ENCODE measurements around the gene MEIOSIN. TPM values are rescaled to one million over a fixed set of nuclear protein-coding genes. Genes with fewer than 3 reads are reported as not detected.
"Not testable (repeated sequence)": the region's sequence is repeated elsewhere in the genome, so short reads cannot be mapped to it uniquely, and the experiment has no call there.

The MEIOSIN gene
- total RNA-seq, 2 donors from 2014 or later, result not detected

DNA sequence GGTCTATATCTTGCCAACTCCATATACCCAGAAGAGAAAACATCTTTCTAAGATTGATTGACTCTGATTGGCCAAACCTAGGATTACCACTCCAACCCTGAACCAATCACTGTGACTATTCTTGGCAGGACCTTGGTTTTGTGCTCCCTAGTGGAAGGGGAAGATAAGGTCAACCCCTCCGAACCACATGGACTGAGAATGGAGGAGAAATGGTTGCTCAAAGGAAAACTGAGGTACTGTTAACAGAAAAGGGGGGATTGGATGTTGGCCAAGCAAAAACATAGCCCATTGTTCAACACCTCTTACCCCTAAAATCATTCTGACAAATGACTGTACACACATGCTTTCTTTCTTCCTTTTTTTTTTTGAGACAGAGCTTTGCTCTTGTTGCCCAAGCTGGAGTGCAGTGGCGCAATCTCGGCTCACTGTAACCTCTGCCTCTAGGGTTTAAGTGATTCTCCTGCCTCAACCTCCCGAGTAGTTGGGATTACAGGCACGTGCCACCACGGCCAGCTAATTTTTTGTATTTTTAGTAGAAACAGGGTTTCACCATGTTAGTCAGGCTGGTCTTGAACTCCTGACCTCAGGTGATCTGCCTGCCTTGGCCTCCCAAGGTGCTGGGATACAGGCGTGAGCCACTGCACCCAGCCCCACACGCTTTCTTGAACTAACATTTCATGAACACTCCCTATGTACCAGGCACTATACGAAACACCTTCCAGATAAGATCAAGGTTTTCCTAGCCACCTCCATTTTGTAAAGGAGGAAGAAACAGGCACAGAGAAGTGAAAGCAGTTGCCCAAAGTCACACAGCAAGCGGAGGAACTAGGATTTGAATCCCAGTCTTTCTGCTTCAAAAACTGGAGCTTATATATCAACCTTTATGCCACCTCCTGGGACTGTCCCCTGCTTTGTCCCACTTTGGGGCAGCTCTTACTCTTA lies 6.5 kb downstream of the MEIOSIN start:
- no peaks in the 10 kb centered on the region for H3K4me1 Mint-ChIP-seq
- H3K27me3 Mint-ChIP-seq, result peaks cover 23% of the 10 kb centered on the region
- peaks cover 3% of the 10 kb centered on the region for H3K36me3 Mint-ChIP-seq (ENCODE audit: low read depth)
- no peak overlapping the region for H3K4me3 Mint-ChIP-seq
- no peak overlapping the region for H3K27ac Mint-ChIP-seq
- H3K9me3 ChIP-seq (ENCODE audit: control insufficient read depth, low read length, poor library complexity, severe bottlenecking), result no peaks in the 10 kb centered on the region
- DNase-seq (no peak), ATAC-seq (no peak)

DNA sequence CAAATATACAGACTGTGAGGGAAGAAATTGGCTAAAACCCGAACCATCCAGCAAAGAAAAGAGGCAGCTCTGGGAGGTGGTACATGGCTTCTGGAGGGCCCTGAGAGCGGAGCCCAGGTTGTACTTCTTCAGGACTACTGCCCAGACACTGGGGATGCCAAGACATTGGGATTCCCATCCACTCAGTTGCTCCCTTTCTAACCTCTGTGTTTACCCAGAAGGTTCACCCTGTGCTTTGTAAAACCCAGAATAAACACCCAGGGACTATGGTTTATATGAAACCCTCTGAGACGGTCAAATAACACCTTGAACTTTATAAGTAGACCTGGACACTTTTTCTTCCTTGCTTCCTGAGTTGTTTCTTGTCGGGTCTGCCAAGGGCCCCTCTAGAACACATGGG lies 9.7 kb downstream of the MEIOSIN start:
- no peak for DNase-seq
- Mint-ChIP-seq H3K27ac (no peak overlapping the region), H3K4me1 (peaks cover 2% of the 10 kb centered on the region), H3K4me3 (no peak overlapping the region), H3K27me3 (peaks cover 37% of the 10 kb centered on the region), H3K36me3 (ENCODE audit: low read depth) (peaks cover 2% of the 10 kb centered on the region)
- ATAC-seq, result no peak
- no peaks in the 10 kb centered on the region for H3K9me3 ChIP-seq (ENCODE audit: control insufficient read depth, low read length, poor library complexity, severe bottlenecking)

DNA sequence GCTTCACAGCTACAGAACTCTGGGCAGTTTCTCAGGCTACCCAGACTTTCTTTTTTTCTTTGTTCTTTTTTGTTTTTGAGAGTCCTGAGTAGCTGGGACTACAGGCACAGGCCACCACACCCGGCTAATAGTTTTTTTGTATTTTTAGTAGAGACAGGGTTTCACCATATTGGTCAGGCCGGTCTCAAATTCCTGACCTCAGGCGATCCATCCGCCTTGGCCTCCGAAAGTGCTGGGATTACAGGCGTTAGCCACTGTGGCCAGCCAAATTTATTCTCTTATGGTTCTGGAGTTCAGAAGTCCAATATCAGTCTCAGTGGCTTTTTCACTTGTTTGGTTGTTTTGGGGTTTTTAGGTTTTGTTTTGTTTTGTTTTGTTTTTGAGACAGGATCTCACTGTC lies 12.4 kb downstream of the MEIOSIN start:
- no peak for ATAC-seq
- peaks cover 2% of the 10 kb centered on the region for H3K4me1 Mint-ChIP-seq
- H3K9me3 ChIP-seq (ENCODE audit: control insufficient read depth, low read length, poor library complexity, severe bottlenecking), result no peaks in the 10 kb centered on the region
- H3K36me3 Mint-ChIP-seq (ENCODE audit: low read depth), result no peaks in the 10 kb centered on the region
- no peak overlapping the region for H3K27ac Mint-ChIP-seq
- DNase-seq, result no peak
- peaks cover 28% of the 10 kb centered on the region for H3K27me3 Mint-ChIP-seq
- H3K4me3 Mint-ChIP-seq, result no peak overlapping the region

DNA sequence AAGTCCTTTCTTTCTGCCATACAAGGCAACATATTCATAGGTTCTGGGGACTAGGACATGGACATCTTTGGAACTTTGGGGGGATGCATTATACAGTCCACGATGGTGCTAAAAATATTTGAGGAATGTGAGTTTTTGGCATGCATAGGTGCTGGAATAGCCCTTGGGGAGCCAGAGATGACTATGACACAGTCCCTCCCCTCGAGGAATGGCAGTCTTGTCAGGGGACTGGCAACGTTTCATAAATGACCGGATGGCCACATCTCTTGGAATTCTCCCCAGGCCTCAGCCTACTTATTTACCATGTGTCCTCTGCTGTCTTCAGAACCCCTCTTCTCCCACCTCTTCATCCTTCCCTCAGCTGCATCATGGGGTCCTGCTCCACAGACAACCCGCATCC lies 13.6 kb downstream of the MEIOSIN start:
- H3K27me3 Mint-ChIP-seq, result peaks cover 28% of the 10 kb centered on the region
- no peak overlapping the region for H3K27ac Mint-ChIP-seq
- peaks cover 2% of the 10 kb centered on the region for H3K4me1 Mint-ChIP-seq
- no peaks in the 10 kb centered on the region for H3K9me3 ChIP-seq (ENCODE audit: control insufficient read depth, low read length, poor library complexity, severe bottlenecking)
- H3K36me3 Mint-ChIP-seq (ENCODE audit: low read depth), result no peaks in the 10 kb centered on the region
- ATAC-seq, result no peak
- DNase-seq, result no peak
- H3K4me3 Mint-ChIP-seq, result no peak overlapping the region

DNA sequence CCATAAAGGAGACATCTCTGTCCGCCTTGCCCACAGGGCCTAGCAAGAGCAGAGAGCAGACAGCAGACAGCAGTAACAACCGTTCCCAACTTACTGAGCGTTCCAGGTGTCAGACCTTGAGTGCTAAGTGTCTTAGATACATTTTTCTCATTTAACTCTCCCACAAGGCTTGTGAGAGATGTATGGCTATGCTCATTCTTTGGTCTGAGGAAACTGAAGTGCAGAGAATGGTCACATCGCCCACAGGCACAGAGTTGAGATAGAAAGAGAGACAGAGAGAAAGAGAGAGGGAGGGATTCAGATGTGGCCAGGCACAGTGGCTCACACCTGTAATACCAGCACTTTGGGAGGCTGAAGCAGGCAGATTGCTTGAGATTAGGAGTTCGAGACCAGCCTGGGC lies 14.3 kb downstream of the MEIOSIN start:
- Mint-ChIP-seq H3K4me1 (peaks cover 2% of the 10 kb centered on the region), H3K27me3 (peaks cover 24% of the 10 kb centered on the region), H3K36me3 (ENCODE audit: low read depth) (no peaks in the 10 kb centered on the region), H3K4me3 (no peak overlapping the region), H3K27ac (no peak overlapping the region)
- ATAC-seq (no peak), DNase-seq (no peak)
- no peaks in the 10 kb centered on the region for H3K9me3 ChIP-seq (ENCODE audit: control insufficient read depth, low read length, poor library complexity, severe bottlenecking)

DNA sequence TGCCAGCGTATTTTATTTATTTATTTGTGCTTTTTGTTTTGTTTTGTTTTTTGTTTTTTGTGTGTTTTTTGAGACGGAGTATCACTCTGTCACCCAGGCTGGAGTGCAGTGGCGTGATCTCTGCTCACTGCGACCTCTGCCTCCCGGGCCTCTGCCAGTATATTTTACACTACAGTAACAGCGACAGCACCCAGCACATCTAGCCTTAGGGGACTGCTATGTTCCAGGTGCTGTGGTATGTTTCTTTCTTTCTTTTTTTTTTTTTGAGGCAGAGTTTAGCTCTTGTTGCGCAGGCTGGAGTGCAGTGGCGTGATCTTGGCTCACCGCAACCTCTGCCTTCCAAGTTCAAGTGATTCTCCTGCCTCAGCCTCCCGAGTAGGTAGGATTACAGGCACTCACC lies 18.2 kb downstream of the MEIOSIN start:
- not testable (repeated sequence) for H3K4me1 Mint-ChIP-seq; DNase-seq; H3K36me3 Mint-ChIP-seq (ENCODE audit: low read depth); H3K4me3 Mint-ChIP-seq; ATAC-seq; H3K9me3 ChIP-seq (ENCODE audit: control insufficient read depth, low read length, poor library complexity, severe bottlenecking); H3K27me3 Mint-ChIP-seq; H3K27ac Mint-ChIP-seq

DNA sequence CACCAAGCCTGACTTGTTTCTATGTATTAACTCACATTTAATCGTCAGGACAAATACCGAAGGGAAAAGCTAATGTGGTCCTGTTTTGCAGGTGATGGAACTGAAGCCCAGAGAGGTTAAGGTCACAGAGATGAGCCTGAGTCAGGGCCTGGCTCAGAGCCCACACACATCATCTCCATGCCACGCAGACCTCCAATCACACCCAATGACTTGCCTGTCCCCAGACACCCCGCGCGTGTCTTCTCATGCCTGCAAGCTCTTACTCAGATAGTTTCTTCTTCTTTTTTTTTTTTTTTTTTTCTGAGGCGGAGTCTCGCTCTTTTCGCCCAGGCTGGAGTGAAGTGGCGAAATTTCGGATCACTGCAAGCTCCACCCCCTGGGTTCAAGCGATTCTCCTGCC lies 19.4 kb downstream of the MEIOSIN start:
- Mint-ChIP-seq H3K36me3 (ENCODE audit: low read depth) (no peaks in the 10 kb centered on the region), H3K27ac (no peak overlapping the region), H3K4me3 (no peak overlapping the region), H3K27me3 (peaks cover 6% of the 10 kb centered on the region), H3K4me1 (peaks cover 3% of the 10 kb centered on the region)
- ATAC-seq (no peak), DNase-seq (no peak)
- no peaks in the 10 kb centered on the region for H3K9me3 ChIP-seq (ENCODE audit: control insufficient read depth, low read length, poor library complexity, severe bottlenecking)

DNA sequence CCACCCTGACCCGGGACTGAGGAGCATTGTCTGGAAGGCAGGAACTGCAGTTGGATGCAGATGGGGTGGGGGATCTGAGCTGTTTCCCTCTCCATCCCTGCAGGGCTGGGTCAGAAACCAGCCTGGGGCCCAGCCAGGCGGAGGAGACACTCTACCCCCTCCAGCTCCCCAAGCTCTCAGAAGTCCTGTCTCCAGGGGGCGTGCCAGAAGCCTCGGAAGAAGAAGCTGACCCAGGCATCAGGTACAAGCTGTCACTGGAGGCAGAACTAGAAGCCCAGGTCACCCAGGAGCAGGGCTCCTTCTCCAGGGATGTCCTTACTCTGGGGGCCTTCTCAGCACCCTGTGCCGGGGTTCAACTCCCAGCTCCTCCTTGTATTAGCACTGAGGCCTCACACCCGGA lies 20.3 kb downstream of the MEIOSIN start:
- Mint-ChIP-seq H3K27ac (no peak overlapping the region), H3K4me1 (peaks cover 3% of the 10 kb centered on the region), H3K4me3 (no peak overlapping the region), H3K36me3 (ENCODE audit: low read depth) (no peaks in the 10 kb centered on the region), H3K27me3 (peaks cover 6% of the 10 kb centered on the region)
- ATAC-seq, result no peak
- no peak for DNase-seq
- H3K9me3 ChIP-seq (ENCODE audit: control insufficient read depth, low read length, poor library complexity, severe bottlenecking), result no peaks in the 10 kb centered on the region

DNA sequence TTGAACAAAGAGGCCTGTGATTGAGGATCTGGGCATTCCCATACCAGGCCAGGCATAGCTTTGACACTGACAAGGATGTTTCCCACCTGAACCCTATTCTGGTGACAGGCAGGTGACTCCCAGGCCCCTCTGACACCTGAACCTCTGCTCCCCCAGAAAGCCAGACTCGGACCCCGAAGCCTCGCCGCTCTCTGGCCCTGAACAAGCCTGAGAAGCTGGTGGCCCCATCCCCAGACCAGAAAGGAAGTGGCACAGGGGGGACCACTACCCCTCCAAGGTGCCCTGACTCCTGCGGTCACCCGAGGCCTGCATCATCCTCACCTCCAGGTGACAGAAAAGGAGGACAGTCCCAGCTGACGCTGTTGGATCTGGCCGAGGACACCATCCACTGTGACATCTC lies 21.1 kb downstream of the MEIOSIN start:
- Mint-ChIP-seq H3K27ac (no peak overlapping the region), H3K4me3 (no peak overlapping the region)

DNA sequence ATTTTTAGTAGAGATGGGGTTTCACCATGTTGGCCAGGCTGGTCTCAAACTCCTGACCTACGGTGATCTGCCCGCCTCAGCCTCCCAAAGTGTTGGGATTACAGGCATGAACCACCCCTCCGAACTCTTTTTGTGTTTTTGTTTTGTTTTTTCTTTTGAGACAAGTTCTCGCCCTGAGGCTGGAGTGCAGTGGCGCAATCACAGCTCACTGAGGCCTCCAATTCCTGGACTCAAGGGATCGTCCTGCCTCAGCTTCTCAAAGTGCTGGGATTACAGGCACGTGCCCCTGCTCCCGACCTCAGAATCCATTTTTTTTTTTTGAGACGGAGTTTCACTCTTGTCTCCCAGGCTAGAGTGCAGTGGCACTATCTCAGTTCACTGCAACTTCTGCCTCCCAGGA lies 24.5 kb downstream of the MEIOSIN start:
- H3K4me3 Mint-ChIP-seq, result no peak overlapping the region
- no peaks in the 10 kb centered on the region for H3K9me3 ChIP-seq (ENCODE audit: control insufficient read depth, low read length, poor library complexity, severe bottlenecking)
- DNase-seq (no peak), ATAC-seq (no peak)
- H3K36me3 Mint-ChIP-seq (ENCODE audit: low read depth), result no peaks in the 10 kb centered on the region
- H3K27ac Mint-ChIP-seq, result no peak overlapping the region
- peaks cover 10% of the 10 kb centered on the region for H3K27me3 Mint-ChIP-seq
- peaks cover 3% of the 10 kb centered on the region for H3K4me1 Mint-ChIP-seq

More for the DNA sequence above, 21.1 kb downstream of the MEIOSIN start:
- H3K9me3 ChIP-seq (ENCODE audit: control insufficient read depth, low read length, poor library complexity, severe bottlenecking), result no peaks in the 10 kb centered on the region
- Mint-ChIP-seq H3K36me3 (ENCODE audit: low read depth) (no peaks in the 10 kb centered on the region), H3K27me3 (peaks cover 10% of the 10 kb centered on the region), H3K4me1 (peaks cover 3% of the 10 kb centered on the region)
- DNase-seq (no peak), ATAC-seq (no peak)

DNA sequence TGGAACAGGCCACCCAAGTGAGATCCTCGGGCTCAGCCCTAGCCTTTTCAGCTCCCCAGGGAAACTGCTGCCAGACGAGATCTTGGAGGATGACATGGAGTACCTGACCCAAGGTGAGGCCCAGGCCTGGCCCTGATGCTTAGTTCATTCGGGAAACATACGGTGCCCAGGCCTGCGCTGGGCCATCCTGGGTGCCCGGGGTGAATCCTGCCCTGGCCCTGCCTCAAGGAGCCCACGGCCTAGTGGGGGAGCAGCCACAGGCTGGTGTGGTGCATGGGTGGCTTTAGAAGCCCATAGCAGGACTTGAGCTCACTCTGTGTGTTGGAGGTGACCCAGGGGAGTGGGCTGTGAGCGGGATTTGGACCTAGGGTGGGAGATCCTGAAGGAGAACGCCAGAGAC lies 25.7 kb downstream of the MEIOSIN start:
- Mint-ChIP-seq H3K36me3 (ENCODE audit: low read depth) (no peaks in the 10 kb centered on the region), H3K27me3 (peaks cover 10% of the 10 kb centered on the region), H3K4me1 (peaks cover 3% of the 10 kb centered on the region), H3K27ac (no peak overlapping the region), H3K4me3 (no peak overlapping the region)
- no peaks in the 10 kb centered on the region for H3K9me3 ChIP-seq (ENCODE audit: control insufficient read depth, low read length, poor library complexity, severe bottlenecking)
- DNase-seq, result no peak
- ATAC-seq, result no peak

DNA sequence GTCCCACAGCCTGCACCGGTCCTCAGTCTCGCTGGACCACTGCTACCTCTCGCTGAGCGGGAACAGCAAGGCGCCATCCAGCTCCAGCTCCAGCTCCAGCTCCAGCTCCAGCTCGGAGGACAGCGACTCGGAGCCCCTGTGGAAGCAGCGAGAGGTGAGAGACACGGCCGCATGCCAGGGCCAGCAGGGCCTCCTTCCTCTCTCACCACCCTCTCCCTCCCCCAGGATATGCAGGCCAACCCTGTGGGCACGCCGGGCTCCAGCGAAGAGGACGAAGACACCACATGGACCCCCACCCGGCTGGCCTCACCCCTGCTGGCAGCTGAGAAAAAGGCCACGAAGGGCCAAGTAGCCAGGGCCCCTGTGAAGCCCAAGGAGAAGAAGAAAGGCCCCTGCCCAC lies 28.5 kb downstream of the MEIOSIN start:
- peaks cover 4% of the 10 kb centered on the region for H3K4me1 Mint-ChIP-seq
- no peak overlapping the region for H3K4me3 Mint-ChIP-seq
- ATAC-seq (no peak), DNase-seq (no peak)
- H3K9me3 ChIP-seq (ENCODE audit: control insufficient read depth, low read length, poor library complexity, severe bottlenecking), result no peaks in the 10 kb centered on the region
- H3K36me3 Mint-ChIP-seq (ENCODE audit: low read depth), result no peaks in the 10 kb centered on the region
- H3K27ac Mint-ChIP-seq, result no peak overlapping the region
- peaks cover 13% of the 10 kb centered on the region for H3K27me3 Mint-ChIP-seq

DNA sequence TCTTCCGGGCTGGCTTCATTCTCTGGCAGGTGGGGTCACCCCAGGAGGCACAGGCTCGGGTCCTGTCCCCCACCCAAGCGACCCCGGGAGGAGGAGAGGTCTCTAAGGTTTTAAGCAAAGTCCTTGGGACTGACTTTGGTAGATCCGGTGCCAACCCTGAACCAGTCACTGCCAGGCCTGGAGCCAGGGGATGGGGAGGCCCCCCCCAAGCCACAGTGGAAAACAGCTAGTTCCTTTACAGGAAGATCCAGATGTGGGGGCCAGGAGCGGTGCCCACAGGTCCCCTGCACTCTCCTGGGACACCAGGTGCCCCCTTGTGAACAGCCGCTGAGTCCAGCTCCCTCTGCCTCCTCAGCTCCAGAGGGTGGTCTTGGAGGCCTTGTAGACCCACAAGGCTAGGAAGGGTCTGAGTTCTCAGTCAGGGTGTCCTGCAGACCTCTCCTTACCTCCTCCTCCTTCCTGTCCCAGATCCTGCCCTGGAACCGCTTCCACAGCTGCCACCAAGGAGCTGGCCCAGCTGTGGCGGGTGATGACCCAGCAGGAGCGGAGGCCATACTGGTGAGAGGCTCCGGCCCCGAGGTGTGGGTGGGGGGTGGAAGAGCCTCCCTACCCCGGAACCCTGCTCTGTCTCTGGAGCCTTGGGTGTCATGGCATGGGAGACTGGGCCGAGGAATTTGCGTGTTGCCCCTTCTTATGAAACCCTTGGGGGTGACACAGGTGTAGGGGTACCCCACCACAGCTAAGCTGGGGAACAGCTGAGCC lies 29.8 kb downstream of the MEIOSIN start:
- H3K4me1 Mint-ChIP-seq, result peaks cover 2% of the 10 kb centered on the region
- no peaks in the 10 kb centered on the region for H3K36me3 Mint-ChIP-seq (ENCODE audit: low read depth)
- H3K9me3 ChIP-seq (ENCODE audit: control insufficient read depth, low read length, poor library complexity, severe bottlenecking), result no peaks in the 10 kb centered on the region
- H3K4me3 Mint-ChIP-seq, result no peak overlapping the region
- H3K27me3 Mint-ChIP-seq, result peaks cover 10% of the 10 kb centered on the region
- no peak overlapping the region for H3K27ac Mint-ChIP-seq
- DNase-seq (no peak), ATAC-seq (no peak)
